Nephron progenitor cell (in vitro differentiated cells): ENCODE data around the gene LRRK2.

ENCODE experiments used
- DNase-seq: peaks from one replicate; pipeline ENCODE4 v3.0.0; 2021
- H3K27ac Mint-ChIP-seq: 2 replicates; pipeline ENCODE4 v1.8.0; 2021; ENCODE audit warnings: mild to moderate bottlenecking, moderate library complexity, mixed read lengths
- H3K27me3 Mint-ChIP-seq: 2 replicates; pipeline ENCODE4 v1.8.0; 2021; ENCODE audit warnings: mild to moderate bottlenecking, low read depth, mixed read lengths; ENCODE audit not compliant: poor library complexity
- H3K36me3 Mint-ChIP-seq: 2 replicates; pipeline ENCODE4 v1.8.0; 2021; ENCODE audit warnings: low read depth, mixed read lengths
- H3K4me1 Mint-ChIP-seq: 2 replicates; pipeline ENCODE4 v1.8.0; 2021; ENCODE audit warnings: mixed read lengths
- H3K4me3 Mint-ChIP-seq: 2 replicates; pipeline ENCODE4 v1.8.0; 2021; ENCODE audit warnings: mild to moderate bottlenecking, moderate library complexity, mixed read lengths
- H3K9me3 Mint-ChIP-seq: 2 replicates; pipeline ENCODE4 v1.8.0; 2021; ENCODE audit warnings: mild to moderate bottlenecking, moderate library complexity, mixed read lengths
- CTCF ChIP-seq: fragments of 200-600 bp; sonication (generic); IDR thresholded peaks from 2 replicates; pipeline ENCODE4 v1.5.0; 2021; ENCODE audit warnings: antibody characterized with exemption

The LRRK2 gene

GRCh38 chr12:40324261-40324660 lies 99.5 kb downstream of the LRRK2 start:
- H3K27ac Mint-ChIP-seq, result no peak overlapping the region

GRCh38 chr12:40325349-40325960 lies 100.7 kb downstream of the LRRK2 start:
- no peaks in the 10 kb centered on the region for H3K36me3 Mint-ChIP-seq
- peaks cover 11% of the 10 kb centered on the region for H3K9me3 Mint-ChIP-seq
- no peak overlapping the region for H3K27ac Mint-ChIP-seq
- H3K4me3 Mint-ChIP-seq, result no peak overlapping the region
- DNase-seq, result no peak
- no peaks in the 10 kb centered on the region for H3K27me3 Mint-ChIP-seq
- TF ChIP-seq CTCF, result peak; percentile 49
- H3K4me1 Mint-ChIP-seq, result no peaks in the 10 kb centered on the region

More at GRCh38 chr12:40324261-40324660, 99.5 kb downstream of the LRRK2 start:
- no peak overlapping the region for H3K4me3 Mint-ChIP-seq
- DNase-seq, result no peak
- no peaks in the 10 kb centered on the region for H3K36me3 Mint-ChIP-seq
- no peaks in the 10 kb centered on the region for H3K4me1 Mint-ChIP-seq
- no peaks in the 10 kb centered on the region for H3K27me3 Mint-ChIP-seq
- no peak for TF ChIP-seq CTCF
- H3K9me3 Mint-ChIP-seq, result peaks cover 3% of the 10 kb centered on the region

GRCh38 chr12:40327535-40327934 lies 102.7 kb downstream of the LRRK2 start:
- DNase-seq, result no peak
- H3K9me3 Mint-ChIP-seq, result peaks cover 24% of the 10 kb centered on the region
- H3K4me3 Mint-ChIP-seq, result no peak overlapping the region
- H3K36me3 Mint-ChIP-seq, result no peaks in the 10 kb centered on the region
- H3K27ac Mint-ChIP-seq, result no peak overlapping the region
- H3K27me3 Mint-ChIP-seq, result peaks cover 7% of the 10 kb centered on the region
- no peak for TF ChIP-seq CTCF
- H3K4me1 Mint-ChIP-seq, result no peaks in the 10 kb centered on the region

GRCh38 chr12:40330180-40330579 lies 105.4 kb downstream of the LRRK2 start:
- no peak overlapping the region for H3K27ac Mint-ChIP-seq

GRCh38 chr12:40331886-40332285 lies 107.1 kb downstream of the LRRK2 start:
- Mint-ChIP-seq H3K9me3 (peaks cover 24% of the 10 kb centered on the region), H3K4me1 (no peaks in the 10 kb centered on the region), H3K27ac (no peak overlapping the region), H3K27me3 (peaks cover 12% of the 10 kb centered on the region), H3K36me3 (no peaks in the 10 kb centered on the region), H3K4me3 (no peak overlapping the region)
- DNase-seq, result no peak
- TF ChIP-seq CTCF, result no peak

More at GRCh38 chr12:40330180-40330579, 105.4 kb downstream of the LRRK2 start:
- no peak for TF ChIP-seq CTCF
- no peak overlapping the region for H3K4me3 Mint-ChIP-seq
- peaks cover 7% of the 10 kb centered on the region for H3K27me3 Mint-ChIP-seq
- DNase-seq, result no peak
- H3K36me3 Mint-ChIP-seq, result no peaks in the 10 kb centered on the region
- no peaks in the 10 kb centered on the region for H3K4me1 Mint-ChIP-seq
- H3K9me3 Mint-ChIP-seq, result peaks cover 24% of the 10 kb centered on the region

- Mint-ChIP-seq H3K36me3 (no peaks in the 10 kb centered on the region), H3K4me3 (no peak overlapping the region), H3K4me1 (no peaks in the 10 kb centered on the region), H3K27ac (no peak overlapping the region), H3K9me3 (peaks cover 8% of the 10 kb centered on the region), H3K27me3 (peaks cover 11% of the 10 kb centered on the region)
- TF ChIP-seq CTCF, result no peak
- DNase-seq, result no peak
Observed at GRCh38 chr12:40335991-40336390, 111.2 kb downstream of the LRRK2 start.
